ENCODE data around the gene CHAF1A. TPM values are rescaled to one million over a fixed set of nuclear protein-coding genes. Genes with fewer than 3 reads are reported as not detected.

CHAF1A gene
- total RNA-seq, 4 donors from 2014 or later, result 2.4 to 11.9 (median 7.4) TPM

GRCh38 chr19:4492337-4493103 lies 90.1 kb downstream of the CHAF1A start:
- no peak for ATAC-seq
- peaks cover 0 to 89% of the 10 kb centered on the region in 2 donors for H3K36me3 ChIP-seq
- H3K4me3 ChIP-seq, result no peak overlapping the region
- H3K27me3 ChIP-seq, result no peaks in the 10 kb centered on the region
- H3K9me3 ChIP-seq, result no peaks in the 10 kb centered on the region
- TF ChIP-seq EP300 (IDR thresholded peaks at IDR 0.05) (no peak), POLR2AphosphoS5 (IDR thresholded peaks at IDR 0.05) (no peak), POLR2A (IDR thresholded peaks at IDR 0.05) (no peak), CTCF (IDR thresholded peaks at IDR 0.05) (no peak)
- WGBS, 2 donors (ENCODE audit: low coverage in 1 of 2), result 85% methylated on average over 2 of the region's 3 CpGs; no CpG with 5 or more reads in 1 of the 2 donors
- H3K4me1 ChIP-seq, result no peaks in the 10 kb centered on the region
- H3K27ac ChIP-seq, result no peak overlapping the region

Small RNA genes lying within 50 kb of the gene (small RNA-seq; reads per million reads assigned to genes)
- 0 reads per million in 4 donors for gene MIR4746

Other genes starting within 250 kb of the CHAF1A start
- gene CREB3L3, start 249.0 kb upstream of the CHAF1A start, total RNA-seq, result not detected
- gene SIRT6, start 220.1 kb upstream of the CHAF1A start, total RNA-seq, result 10 to 100 TPM; 10.0 to 35.0 (median 27.1) TPM
- gene ANKRD24, start 220.0 kb upstream of the CHAF1A start, total RNA-seq, result 1 to 10 TPM in 3 of 4 donors, under 1 TPM in 1; 0.12 to 2.6 (median 1.2) TPM
- 1 to 10 TPM in 1 of 4 donors, under 1 TPM in 2, not detected in 1; 0.54 to 8.2 (median 0.96) TPM for gene EBI3, start 173.1 kb upstream of the CHAF1A start, total RNA-seq
- 10 to 100 TPM; 20.0 to 24.6 (median 21.6) TPM for gene YJU2, start 155.6 kb upstream of the CHAF1A start, total RNA-seq
- gene SHD, start 123.4 kb upstream of the CHAF1A start, total RNA-seq, result not detected
- gene TMIGD2, start 100.3 kb upstream of the CHAF1A start, total RNA-seq, result under 1 TPM in 2 of 4 donors, not detected in 2; 0.35 to 0.67 TPM
- gene FSD1, start 98.0 kb upstream of the CHAF1A start, total RNA-seq, result under 1 TPM in 1 of 4 donors, not detected in 3; 0.67 TPM
- gene STAP2, start 63.8 kb upstream of the CHAF1A start, total RNA-seq, result 1 to 10 TPM in 3 of 4 donors, not detected in 1; 1.4 to 5.6 (median 4.9) TPM
- gene MPND, start 59.1 kb upstream of the CHAF1A start, total RNA-seq, result 1 to 10 TPM; 4.7 to 7.5 (median 6.0) TPM
- gene SH3GL1, start 2.1 kb upstream of the CHAF1A start, total RNA-seq, result 10 to 100 TPM; 48.2 to 67.7 (median 53.0) TPM
- gene UBXN6, start 55.2 kb downstream of the CHAF1A start, total RNA-seq, result 100 to 1,000 TPM in 1 of 4 donors, 10 to 100 TPM in 3; 62.6 to 130 (median 80.6) TPM
- gene HDGFL2, start 69.7 kb downstream of the CHAF1A start, total RNA-seq, result 10 to 100 TPM; 33.3 to 49.5 (median 36.2) TPM
- gene PLIN4, start 115.8 kb downstream of the CHAF1A start, total RNA-seq, result 100 to 1,000 TPM in 1 of 4 donors, 10 to 100 TPM in 3; 66.0 to 145 (median 87.5) TPM
- gene PLIN5, start 132.6 kb downstream of the CHAF1A start, total RNA-seq, result 10 to 100 TPM in 2 of 4 donors, 1 to 10 TPM in 1, under 1 TPM in 1; 0.49 to 24.3 (median 11.2) TPM
- 1 to 10 TPM in 2 of 4 donors, not detected in 2; 2.1 to 8.5 TPM for gene LRG1, start 137.4 kb downstream of the CHAF1A start, total RNA-seq
- gene SEMA6B, start 157.0 kb downstream of the CHAF1A start, total RNA-seq, result 10 to 100 TPM in 1 of 4 donors, 1 to 10 TPM in 3; 2.0 to 12.4 (median 7.3) TPM
- gene TNFAIP8L1, start 236.9 kb downstream of the CHAF1A start, total RNA-seq, result 10 to 100 TPM in 1 of 4 donors, 1 to 10 TPM in 3; 5.8 to 16.4 (median 7.0) TPM

All from gastroesophageal sphincter (tissue), 4 donors.